H1 (cell line): ENCODE measurements around the gene UPB1. TPM values are rescaled to one million over a fixed set of nuclear protein-coding genes. Genes with fewer than 3 reads are reported as not detected.

Source experiments
- CTCF ChIP-seq, 3 experiments: IDR thresholded peaks; 1 replicate in 2 of 3; 2 replicates in 1 of 3; pipeline versions ENCODE4 v1.5.1 to v1.6.1; 2011; ENCODE audit warnings: low read length in 3 of 3, mild to moderate bottlenecking in 3 of 3, inconsistent platforms in 2 of 3, low read depth in 1 of 3, moderate library complexity in 1 of 3; ENCODE audit not compliant: insufficient read depth in 1 of 3; ENCODE audit errors: control extremely low read depth in 1 of 3
- EP300 ChIP-seq, 2 experiments: IDR thresholded peaks; 1 replicate in 1 of 2; 2 replicates in 1 of 2; pipeline ENCODE4 v1.6.1; 2011 to 2012; ENCODE audit warnings: low read depth in 2 of 2, low read length in 2 of 2, mild to moderate bottlenecking in 2 of 2, borderline replicate concordance in 1 of 2, inconsistent platforms in 1 of 2, moderate library complexity in 1 of 2
- RAD21 ChIP-seq, 2 experiments: IDR thresholded peaks in 1 of 2; conservative IDR thresholded peaks in 1 of 2; 2 replicates each; pipeline ENCODE4 v1.6.1; 2011; ENCODE audit warnings: low read depth in 2 of 2, low read length in 2 of 2, improper control_type of control experiment in 1 of 2, inconsistent platforms in 1 of 2, mild to moderate bottlenecking in 1 of 2, moderate library complexity in 1 of 2
- polyA plus RNA-seq, 7 experiments: library from polyadenylated mRNA; depleted of rRNA in 3 of 7; stranded (reverse) in 5 of 7; unstranded in 2 of 7; fragments of >200 nt in 5 of 7; fragments of 200-250 nt in 2 of 7; gene quantifications; 1 replicate in 5 of 7; 2 replicates in 1 of 7; 4 replicates in 1 of 7; pipeline versions ENCODE4 v1.2.1 to v1.2.3, GENCODE V29; 2011 to 2013; ENCODE audit warnings: missing spikeins in 2 of 7, mixed read lengths in 2 of 7
- total RNA-seq: library from RNA; stranded (reverse); fragmentation: NEBNext Ultra II Directional; extraction: Animal tissue kit (Norgen Biotek cat#: 25700); gene quantifications from 2 replicates; pipeline ENCODE4 v1.2.1, GENCODE V29; 2021

The UPB1 gene
- total and polyA plus RNA-seq, 2 of the 8 experiments (the other 6 are each of a cell fraction or from before 2014, with no cell fraction given): 0.09 TPM; not detected in 1

- TF ChIP-seq EP300 (IDR thresholded peaks at IDR 0.05; ENCODE audit: borderline replicate concordance in 1 of 2, low read depth in 2 of 2, low read length in 2 of 2) (no peak), RAD21 (IDR thresholded peaks at IDR 0.05 in 1 of 2, conservative IDR thresholded peaks at IDR 0.05 in 1 of 2; ENCODE audit: low read depth in 2 of 2, low read length in 2 of 2) (peak; percentile 94 to 95), CTCF (IDR thresholded peaks at IDR 0.05; ENCODE audit: control extremely low read depth in 1 of 3, insufficient read depth in 1 of 3, low read depth in 1 of 3, low read length in 3 of 3) (peak; percentile 90 to 98 (median 97))
- TF ChIP-seq, all 59 proteins: peak for 10
Measured at GRCh38 chr22:24525416-24526037, 30.4 kb downstream of the UPB1 start (continued).
